ENCODE data around the gene NRG2. TPM values are rescaled to one million over a fixed set of nuclear protein-coding genes. Genes with fewer than 3 reads are reported as not detected.

Gene NRG2
- total RNA-seq, 5 donors from 2014 or later (not counting 1 experiment from before 2014, with no cell fraction given) = 0.12 to 0.15 (median 0.12) TPM; not detected in 1

DNA sequence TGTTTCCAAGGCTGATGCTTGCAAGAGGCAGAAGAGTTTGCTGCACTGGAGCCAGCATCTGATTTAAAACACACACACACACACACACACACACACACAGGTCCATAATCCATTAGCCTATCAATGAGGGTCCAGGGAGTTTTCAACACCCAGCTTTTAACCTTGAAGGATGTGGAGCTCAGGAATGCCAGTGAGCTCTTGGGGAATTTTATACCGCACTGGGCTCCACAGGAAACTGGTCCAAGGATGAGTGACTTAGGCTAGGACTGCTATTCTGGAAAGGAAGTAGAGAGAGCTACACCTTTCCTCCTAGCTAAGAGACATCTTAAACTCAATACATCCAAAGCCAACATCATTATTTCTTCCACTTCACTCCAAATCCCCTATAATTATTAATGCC lies 942 bp upstream of the NRG2 start:
- no peak overlapping the region for H3K27ac ChIP-seq (ENCODE audit: low read length)
- no peaks in the 10 kb centered on the region for H3K9me3 ChIP-seq
- peaks cover 21 to 26% (median 25%) of the 10 kb centered on the region in 3 donors for H3K4me1 Mint-ChIP-seq
- ChIA-PET POLR2A (no interaction called here), CTCF (interaction anchor here in 1 of 2 donors (0.6 kb wide), 1 partner anchor 252 kb away, joined by 3 read pairs; no protein-coding TSS in a partner anchor)
- H3K27me3 ChIP-seq (replicated peaks in 1 of 2; ENCODE audit: control insufficient read depth in 2 of 2, extremely low read depth in 1 of 2, insufficient read depth in 2 of 2, low read length in 1 of 2) = peaks cover 30 to 47% of the 10 kb centered on the region in 2 experiments
- DNase-seq (no peak), ATAC-seq (replicated peaks in 1 of 4) (no peak)
- no peaks in the 10 kb centered on the region for H3K9me3 Mint-ChIP-seq
- H3K36me3 ChIP-seq (ENCODE audit: control insufficient read depth in 2 of 2, extremely low read depth in 1 of 2, insufficient read depth in 1 of 2, low read length in 1 of 2) = no peaks in the 10 kb centered on the region
- H3K4me1 ChIP-seq (ENCODE audit: control insufficient read depth in 1 of 2, extremely low read depth in 1 of 2, insufficient read depth in 2 of 2, low read length in 2 of 2) = peaks cover 8 to 24% of the 10 kb centered on the region in 2 experiments
- H3K4me3 ChIP-seq (ENCODE audit: control insufficient read depth in 1 of 2, extremely low read depth in 1 of 2, low read length in 1 of 2) = no peak overlapping the region
- H3K27ac Mint-ChIP-seq = no peak overlapping the region
- peak overlapping the region; percentile 70 to 85 (median 76) for H3K4me3 Mint-ChIP-seq
- H3K27me3 Mint-ChIP-seq = peaks cover 52 to 64% of the 10 kb centered on the region in 2 donors
- no CpG with 5 or more reads among the region's 1 CpG for WGBS (ENCODE audit: insufficient coverage)
- no peaks in the 10 kb centered on the region for H3K36me3 Mint-ChIP-seq

DNA sequence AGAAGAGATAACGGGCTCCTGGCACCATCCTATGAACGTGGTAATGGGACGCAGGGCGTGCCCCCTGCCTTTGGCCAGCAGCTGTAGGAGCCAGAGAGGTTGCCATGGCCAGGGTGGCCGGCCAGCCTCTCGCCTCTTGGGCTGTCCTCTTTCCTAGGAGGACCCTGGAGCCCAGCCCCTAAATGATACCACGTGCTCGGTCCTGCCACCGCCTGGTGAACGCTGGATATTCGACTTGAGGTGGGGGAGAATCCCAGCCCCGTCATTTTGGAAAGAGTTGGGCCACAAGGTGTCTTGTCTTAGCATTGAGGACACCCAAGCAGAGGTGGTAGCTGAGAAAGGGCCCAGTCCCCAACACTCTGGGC lies 391 bp upstream of the NRG2 start:
- H3K27ac ChIP-seq (ENCODE audit: low read length) = no peak overlapping the region
- no peak for ATAC-seq (replicated peaks in 1 of 4)
- whole genome bisulfite sequencing (ENCODE audit: insufficient coverage) = 7% methylated on average over 12 of the region's 12 CpGs
- Mint-ChIP-seq H3K36me3 (no peaks in the 10 kb centered on the region), H3K27me3 (peaks cover 49 to 60% of the 10 kb centered on the region in 2 donors), H3K27ac (no peak overlapping the region), H3K4me3 (peak overlapping the region; percentile 70 to 85 (median 76)), H3K9me3 (no peaks in the 10 kb centered on the region), H3K4me1 (peaks cover 22 to 27% (median 27%) of the 10 kb centered on the region in 3 donors)
- DNase-seq = peak in 3 of 35 experiments; percentile 0 to 18 (median 0)
- H3K4me3 ChIP-seq (ENCODE audit: control insufficient read depth in 1 of 2, extremely low read depth in 1 of 2, low read length in 1 of 2) = peak overlapping the region; percentile 53 to 66
- CTCF ChIA-PET = no interaction called here
- peaks cover 32 to 47% of the 10 kb centered on the region in 2 experiments for H3K27me3 ChIP-seq (replicated peaks in 1 of 2; ENCODE audit: control insufficient read depth in 2 of 2, extremely low read depth in 1 of 2, insufficient read depth in 2 of 2, low read length in 1 of 2)
- peaks cover 8 to 24% of the 10 kb centered on the region in 2 experiments for H3K4me1 ChIP-seq (ENCODE audit: control insufficient read depth in 1 of 2, extremely low read depth in 1 of 2, insufficient read depth in 2 of 2, low read length in 2 of 2)
- POLR2A ChIA-PET = no interaction called here
- no peaks in the 10 kb centered on the region for H3K9me3 ChIP-seq
- H3K36me3 ChIP-seq (ENCODE audit: control insufficient read depth in 2 of 2, extremely low read depth in 1 of 2, insufficient read depth in 1 of 2, low read length in 1 of 2) = no peaks in the 10 kb centered on the region

DNA sequence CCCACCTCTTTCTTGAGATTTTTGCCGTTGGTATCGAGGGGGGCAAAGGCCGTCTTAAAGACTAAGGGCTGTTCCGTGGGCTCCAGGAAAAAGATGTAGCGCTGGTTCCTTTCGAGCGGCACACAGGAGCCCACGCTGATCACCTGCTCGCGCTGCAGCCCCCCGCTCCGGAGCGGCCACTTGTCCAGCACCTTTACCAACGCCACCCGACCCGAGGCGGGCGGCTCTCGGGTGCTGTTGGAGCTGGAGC lies 781 bp downstream of the NRG2 start:
- peak overlapping the region; percentile 53 to 66 for H3K4me3 ChIP-seq (ENCODE audit: control insufficient read depth in 1 of 2, extremely low read depth in 1 of 2, low read length in 1 of 2)
- H3K9me3 ChIP-seq = no peaks in the 10 kb centered on the region
- no peaks in the 10 kb centered on the region for H3K36me3 ChIP-seq (ENCODE audit: control insufficient read depth in 2 of 2, extremely low read depth in 1 of 2, insufficient read depth in 1 of 2, low read length in 1 of 2)
- Mint-ChIP-seq H3K27ac (no peak overlapping the region), H3K36me3 (no peaks in the 10 kb centered on the region), H3K4me3 (peak overlapping the region; percentile 70 to 85 (median 76)), H3K4me1 (peaks cover 26 to 30% (median 30%) of the 10 kb centered on the region in 3 donors), H3K27me3 (peaks cover 54 to 59% of the 10 kb centered on the region in 2 donors), H3K9me3 (no peaks in the 10 kb centered on the region)
- peaks cover 34 to 49% of the 10 kb centered on the region in 2 experiments for H3K27me3 ChIP-seq (replicated peaks in 1 of 2; ENCODE audit: control insufficient read depth in 2 of 2, extremely low read depth in 1 of 2, insufficient read depth in 2 of 2, low read length in 1 of 2)
- no peak overlapping the region for H3K27ac ChIP-seq (ENCODE audit: low read length)
- peaks cover 8 to 24% of the 10 kb centered on the region in 2 experiments for H3K4me1 ChIP-seq (ENCODE audit: control insufficient read depth in 1 of 2, extremely low read depth in 1 of 2, insufficient read depth in 2 of 2, low read length in 2 of 2)
- ATAC-seq (replicated peaks in 1 of 4) = peak in 1 of 4 experiments; percentile 9
- WGBS (ENCODE audit: insufficient coverage) = 4% methylated on average over 19 of the region's 19 CpGs
- ChIA-PET CTCF (no interaction called here), POLR2A (interaction anchor here in 1 of 2 donors (0.6 kb wide), 1 partner anchor 609 kb away, joined by 3 read pairs; no protein-coding TSS in a partner anchor)
- DNase-seq = no peak

DNA sequence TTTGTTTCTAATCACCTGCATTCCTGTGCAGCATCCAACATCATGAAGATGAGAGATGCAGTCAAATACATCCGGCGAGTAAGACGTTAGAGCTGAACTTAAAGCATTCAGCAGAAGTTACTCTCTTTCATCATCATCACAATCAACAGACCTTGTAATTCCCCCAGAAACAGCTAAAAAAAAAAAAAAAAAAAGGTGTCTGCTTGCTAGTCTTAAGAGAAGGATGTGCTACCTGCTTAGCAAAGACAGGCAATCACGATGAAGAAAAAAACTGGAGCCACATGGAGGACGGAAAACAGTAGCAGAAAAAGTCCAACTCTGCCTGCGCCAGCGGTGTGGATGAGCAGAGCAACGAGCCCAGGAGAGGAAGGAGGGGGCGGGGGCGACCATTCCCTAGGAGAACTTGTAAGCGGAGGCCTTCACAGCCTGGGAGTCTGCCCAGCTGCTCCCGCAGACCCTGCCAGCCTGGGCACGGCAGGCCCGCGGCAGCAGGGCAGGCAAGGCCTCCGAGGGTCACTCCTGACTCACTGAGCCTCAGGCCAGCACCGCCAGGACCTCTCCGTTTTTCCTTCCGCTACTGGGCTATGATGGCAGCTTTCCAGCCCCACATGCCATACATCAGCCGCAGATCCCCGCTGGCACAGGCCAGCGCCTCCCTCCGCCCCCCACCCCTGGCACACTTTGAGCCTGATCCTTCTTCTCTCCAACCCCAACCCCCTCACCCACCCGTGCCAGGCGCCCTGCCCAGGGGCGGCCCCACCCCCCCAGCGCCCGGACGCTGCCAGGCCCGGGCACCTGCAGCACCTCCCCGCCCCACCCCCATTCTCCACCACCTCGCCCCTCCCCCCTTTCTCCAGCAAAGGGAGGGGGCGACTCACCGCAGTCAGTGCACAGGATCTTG lies 1.4 kb downstream of the NRG2 start:
- Mint-ChIP-seq H3K36me3 (no peaks in the 10 kb centered on the region), H3K4me3 (peak overlapping the region; percentile 71 to 85 (median 76)), H3K4me1 (peaks cover 26 to 30% (median 30%) of the 10 kb centered on the region in 3 donors), H3K27ac (no peak overlapping the region), H3K27me3 (peaks cover 56 to 60% of the 10 kb centered on the region in 2 donors), H3K9me3 (no peaks in the 10 kb centered on the region)
- Histone ChIP-seq H3K4me3 (ENCODE audit: control insufficient read depth in 1 of 2, extremely low read depth in 1 of 2, low read length in 1 of 2) (peak overlapping the region; percentile 53 to 66), H3K27ac (ENCODE audit: low read length) (no peak overlapping the region), H3K9me3 (no peaks in the 10 kb centered on the region), H3K36me3 (ENCODE audit: control insufficient read depth in 2 of 2, extremely low read depth in 1 of 2, insufficient read depth in 1 of 2, low read length in 1 of 2) (no peaks in the 10 kb centered on the region), H3K27me3 (replicated peaks in 1 of 2; ENCODE audit: control insufficient read depth in 2 of 2, extremely low read depth in 1 of 2, insufficient read depth in 2 of 2, low read length in 1 of 2) (peaks cover 34 to 43% of the 10 kb centered on the region in 2 experiments), H3K4me1 (ENCODE audit: control insufficient read depth in 1 of 2, extremely low read depth in 1 of 2, insufficient read depth in 2 of 2, low read length in 2 of 2) (peaks cover 8 to 24% of the 10 kb centered on the region in 2 experiments)
- peak in 4 of 35 experiments; percentile 0 to 18 (median 2) for DNase-seq
- 24% methylated on average over 16 of the region's 34 CpGs for WGBS (ENCODE audit: insufficient coverage)
- ChIA-PET POLR2A (no interaction called here), CTCF (interaction anchor here in 1 of 2 donors (0.6 kb wide), 3 partner anchors 234 to 1746 kb away, joined by 3 to 4 read pairs (median 3); no protein-coding TSS in a partner anchor)
- ATAC-seq (replicated peaks in 1 of 4) = peak in 1 of 4 experiments; percentile 7

DNA sequence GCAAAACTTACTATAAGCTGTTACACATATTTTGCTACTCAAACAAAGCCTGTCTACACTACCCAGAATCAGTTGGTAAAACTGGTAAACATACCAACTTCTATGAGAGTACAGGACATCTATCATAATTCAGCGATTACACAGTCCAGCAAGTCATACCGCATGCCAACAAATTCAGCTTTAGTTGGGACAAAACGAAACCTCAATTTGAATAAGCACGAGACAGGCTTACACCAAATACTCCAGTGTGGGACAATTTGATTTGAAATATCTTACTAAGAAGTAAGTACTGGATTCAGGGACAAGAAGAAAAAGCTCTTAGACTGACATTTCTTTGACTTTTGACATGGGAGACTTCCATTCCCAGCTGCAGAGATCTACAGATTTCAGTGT lies 2.0 kb downstream of the NRG2 start:
- no peaks in the 10 kb centered on the region for H3K9me3 ChIP-seq
- H3K36me3 ChIP-seq (ENCODE audit: control insufficient read depth in 2 of 2, extremely low read depth in 1 of 2, insufficient read depth in 1 of 2, low read length in 1 of 2) = no peaks in the 10 kb centered on the region
- DNase-seq (no peak), ATAC-seq (replicated peaks in 1 of 4) (no peak)
- Mint-ChIP-seq H3K4me3 (peak overlapping the region; percentile 71 to 85 (median 71)), H3K27ac (no peak overlapping the region), H3K27me3 (peaks cover 62 to 65% of the 10 kb centered on the region in 2 donors), H3K9me3 (no peaks in the 10 kb centered on the region), H3K4me1 (peaks cover 26 to 30% (median 30%) of the 10 kb centered on the region in 3 donors), H3K36me3 (no peaks in the 10 kb centered on the region)
- H3K27ac ChIP-seq (ENCODE audit: low read length) = no peak overlapping the region
- ChIA-PET CTCF (interaction anchor here in 1 of 2 donors (0.6 kb wide), 3 partner anchors 234 to 1746 kb away, joined by 3 to 4 read pairs (median 3); no protein-coding TSS in a partner anchor), POLR2A (no interaction called here)
- peaks cover 8 to 24% of the 10 kb centered on the region in 2 experiments for H3K4me1 ChIP-seq (ENCODE audit: control insufficient read depth in 1 of 2, extremely low read depth in 1 of 2, insufficient read depth in 2 of 2, low read length in 2 of 2)
- no CpG with 5 or more reads among the region's 4 CpGs for WGBS (ENCODE audit: insufficient coverage)
- H3K4me3 ChIP-seq (ENCODE audit: control insufficient read depth in 1 of 2, extremely low read depth in 1 of 2, low read length in 1 of 2) = no peak overlapping the region
- H3K27me3 ChIP-seq (replicated peaks in 1 of 2; ENCODE audit: control insufficient read depth in 2 of 2, extremely low read depth in 1 of 2, insufficient read depth in 2 of 2, low read length in 1 of 2) = peaks cover 38% of the 10 kb centered on the region in 2 experiments

DNA sequence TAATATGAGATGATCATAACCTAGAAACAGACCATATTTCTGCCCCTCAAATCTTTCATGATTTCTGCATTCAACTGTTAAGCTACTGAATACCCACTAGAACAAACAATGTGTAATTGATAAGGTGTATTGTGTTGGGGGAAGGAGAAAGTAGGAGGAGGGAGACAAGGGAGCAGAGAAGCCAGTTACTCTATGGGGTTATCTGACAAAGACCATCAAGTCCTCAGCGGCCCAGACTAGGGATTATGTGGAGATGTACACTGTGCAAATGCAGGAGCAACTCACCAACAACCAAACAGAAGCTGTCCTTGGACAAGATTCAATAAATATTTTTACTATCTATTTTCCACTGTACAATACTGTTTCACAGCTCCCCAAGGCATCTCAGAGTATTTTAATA lies 2.7 kb downstream of the NRG2 start:
- peaks cover 63 to 67% of the 10 kb centered on the region in 2 donors for H3K27me3 Mint-ChIP-seq
- no peak for DNase-seq
- H3K4me1 Mint-ChIP-seq = peaks cover 26 to 30% (median 30%) of the 10 kb centered on the region in 3 donors
- Histone ChIP-seq H3K27ac (ENCODE audit: low read length) (no peak overlapping the region), H3K4me1 (ENCODE audit: control insufficient read depth in 1 of 2, extremely low read depth in 1 of 2, insufficient read depth in 2 of 2, low read length in 2 of 2) (peaks cover 8 to 24% of the 10 kb centered on the region in 2 experiments), H3K4me3 (ENCODE audit: control insufficient read depth in 1 of 2, extremely low read depth in 1 of 2, low read length in 1 of 2) (no peak overlapping the region), H3K27me3 (replicated peaks in 1 of 2; ENCODE audit: control insufficient read depth in 2 of 2, extremely low read depth in 1 of 2, insufficient read depth in 2 of 2, low read length in 1 of 2) (peaks cover 33 to 38% of the 10 kb centered on the region in 2 experiments), H3K36me3 (ENCODE audit: control insufficient read depth in 2 of 2, extremely low read depth in 1 of 2, insufficient read depth in 1 of 2, low read length in 1 of 2) (no peaks in the 10 kb centered on the region), H3K9me3 (no peaks in the 10 kb centered on the region)
- no peak for ATAC-seq (replicated peaks in 1 of 4)
- POLR2A ChIA-PET = no interaction called here
- H3K9me3 Mint-ChIP-seq = no peaks in the 10 kb centered on the region
- H3K27ac Mint-ChIP-seq = no peak overlapping the region
- no peaks in the 10 kb centered on the region for H3K36me3 Mint-ChIP-seq
- WGBS (ENCODE audit: insufficient coverage) = no CpG with 5 or more reads among the region's 1 CpG
- CTCF ChIA-PET = no interaction called here
- H3K4me3 Mint-ChIP-seq = no peak overlapping the region
